GM10847 (cell line): ENCODE data around the gene XIRP1.

ENCODE experiments used
- POLR2A ChIP-seq: IDR thresholded peaks from 2 replicates; pipeline ENCODE4 v1.6.1; 2011; ENCODE audit not compliant: insufficient read length; ENCODE audit errors: extremely low read depth

XIRP1 gene

DNA sequence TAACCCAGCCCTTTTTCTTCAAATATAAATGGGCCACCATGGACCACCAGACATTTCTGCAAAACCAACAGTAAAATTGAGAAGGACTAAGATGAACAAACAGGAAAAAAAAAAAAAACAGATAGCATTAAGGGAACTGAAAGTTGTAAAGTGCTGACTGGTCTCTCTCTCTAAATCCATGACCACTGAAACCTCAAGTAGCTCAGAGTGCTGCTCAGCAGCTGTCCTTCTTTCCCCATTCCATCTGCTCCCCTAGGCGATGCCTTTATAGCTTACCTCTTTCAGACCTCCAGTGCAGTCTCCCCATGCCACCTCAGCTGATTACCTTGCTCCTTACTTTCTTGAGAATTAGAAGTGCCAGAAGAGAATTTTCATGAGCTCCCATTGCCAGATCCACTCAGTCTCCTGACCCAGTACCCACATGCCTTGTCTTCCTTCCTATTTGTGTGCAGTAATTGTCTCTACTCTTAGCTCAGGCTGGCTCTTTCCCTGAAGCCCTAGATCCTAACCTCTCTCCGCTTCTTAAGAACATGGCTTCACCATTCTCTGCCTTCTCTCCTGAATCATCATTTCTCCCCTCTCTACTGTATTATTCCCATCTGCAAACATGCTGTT, 23.9 kb upstream of the XIRP1 start:
- TF ChIP-seq POLR2A, result no peak

DNA sequence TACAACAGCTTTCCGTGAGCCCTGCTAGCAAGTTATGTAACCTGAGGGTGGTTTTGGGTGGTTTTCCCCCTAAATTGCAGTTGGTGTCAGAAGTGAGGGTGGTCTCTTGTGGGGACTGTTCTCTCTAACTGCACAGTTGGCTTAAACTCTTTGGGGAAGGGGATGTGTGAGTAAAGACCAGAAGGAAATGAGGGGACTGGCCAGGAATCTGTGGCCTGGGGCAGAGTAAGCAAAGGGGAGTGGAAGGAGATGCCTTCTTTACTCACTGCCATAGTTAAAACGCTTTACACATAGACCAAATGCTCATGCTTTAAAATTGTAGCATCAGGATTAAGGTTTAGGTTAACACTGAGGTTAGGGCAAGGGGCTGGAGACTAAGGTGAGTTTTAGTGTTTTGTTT, 21.2 kb upstream of the XIRP1 start:
- no peak for TF ChIP-seq POLR2A

DNA sequence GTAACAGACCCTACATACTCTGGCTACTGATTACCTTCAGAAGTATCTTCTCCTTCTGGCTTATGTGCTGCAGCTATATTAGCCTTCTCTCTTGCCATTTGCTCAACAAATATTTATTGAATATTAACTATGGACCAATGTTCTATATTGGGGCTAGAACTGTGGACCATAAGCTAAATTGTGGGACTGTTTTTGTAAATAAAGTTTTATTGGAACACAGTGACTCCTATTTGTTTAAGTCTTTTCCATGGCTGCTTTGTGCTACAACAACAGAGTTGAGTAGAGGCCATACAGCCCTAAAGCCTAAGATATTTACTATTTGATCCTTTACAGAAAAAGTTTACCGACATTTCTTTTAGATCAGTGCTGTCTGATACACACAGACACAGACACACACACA, 20.3 kb upstream of the XIRP1 start:
- TF ChIP-seq POLR2A, result no peak

DNA sequence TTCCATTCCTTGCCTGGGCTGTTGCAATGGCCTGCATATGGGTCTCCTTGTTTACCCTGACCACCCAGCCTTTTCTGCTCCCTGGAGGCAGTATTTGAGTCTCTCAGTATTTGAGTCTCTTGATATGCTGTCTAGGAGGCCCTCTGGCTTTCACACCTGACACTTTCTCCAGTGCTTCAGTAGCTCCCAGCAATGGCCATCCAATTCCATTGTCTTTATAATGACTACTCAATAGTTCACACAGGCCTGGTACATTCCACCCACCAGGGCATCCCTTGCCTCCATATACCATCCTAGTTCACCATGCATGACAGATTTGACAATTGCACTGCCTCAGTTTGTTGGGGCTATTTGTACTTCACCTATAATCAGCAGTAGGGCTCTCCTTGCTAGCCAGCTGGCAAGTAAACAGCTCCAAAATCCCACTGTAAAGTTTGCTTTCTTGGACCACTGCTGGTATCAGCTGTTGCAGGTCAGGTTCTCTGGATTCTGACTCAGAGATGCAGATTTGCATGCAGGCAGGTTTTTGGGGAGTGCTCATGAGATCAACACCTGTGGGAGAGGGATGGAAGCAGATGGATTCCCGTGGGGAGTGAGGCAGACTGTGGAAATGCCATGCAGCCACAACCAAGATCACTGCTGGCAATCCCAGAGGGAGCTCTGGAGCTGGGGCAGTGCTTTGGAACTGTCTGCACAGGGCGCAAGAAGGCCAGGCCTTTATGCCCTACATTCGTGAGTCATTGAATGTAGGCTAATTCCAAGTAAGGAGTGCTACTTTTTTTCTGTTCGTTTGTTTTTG, 19.1 kb upstream of the XIRP1 start:
- TF ChIP-seq POLR2A, result no peak

DNA sequence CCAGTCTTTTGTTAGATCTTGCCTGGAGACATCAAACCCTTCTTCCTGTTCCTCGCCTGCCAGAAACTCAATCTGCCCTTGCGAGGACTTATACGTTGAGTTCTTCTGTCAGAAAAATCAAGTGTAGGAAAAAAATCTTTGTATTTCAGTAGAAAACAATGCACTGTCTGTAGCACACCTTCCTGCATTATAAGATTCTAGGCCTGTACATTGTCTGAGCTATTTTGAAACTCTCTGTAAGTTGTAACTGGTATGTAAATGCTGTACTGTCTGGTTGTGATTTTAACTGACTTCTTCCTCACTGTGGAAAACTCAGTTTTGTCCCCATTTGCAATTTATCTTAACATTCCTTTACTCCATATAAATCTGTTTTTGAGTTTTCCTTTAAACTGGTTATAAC, 17.7 kb upstream of the XIRP1 start:
- TF ChIP-seq POLR2A, result no peak

DNA sequence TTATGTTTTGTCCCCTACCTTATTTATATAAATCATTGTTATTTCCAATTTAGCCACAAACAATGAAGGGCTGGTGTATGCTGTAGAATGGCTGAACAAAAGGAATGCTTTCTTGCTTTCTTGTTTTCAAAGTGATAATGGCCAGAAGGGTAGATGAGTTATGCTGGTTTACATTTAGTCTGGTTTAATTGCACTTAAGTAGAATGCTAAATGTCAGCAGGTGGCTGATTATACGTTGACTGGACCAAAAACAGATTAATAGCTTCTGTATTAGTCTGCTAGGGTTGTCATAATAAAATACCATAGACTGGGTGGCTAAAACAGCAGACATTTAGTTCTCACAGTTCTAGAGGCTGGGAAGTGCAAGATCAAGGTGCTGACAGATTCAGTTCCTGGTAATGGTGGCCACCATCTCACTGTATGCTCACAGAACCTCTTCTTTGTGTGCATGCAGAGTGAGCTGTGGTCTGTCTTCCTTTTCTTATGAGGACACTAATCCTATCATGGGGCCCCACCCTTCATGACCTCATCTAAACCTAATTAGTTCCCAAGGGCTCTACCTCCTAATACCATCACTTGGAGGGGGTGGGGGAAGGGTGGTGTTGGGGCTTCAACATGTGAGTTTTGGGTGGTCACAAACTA, 17.1 kb upstream of the XIRP1 start:
- no peak for TF ChIP-seq POLR2A

DNA sequence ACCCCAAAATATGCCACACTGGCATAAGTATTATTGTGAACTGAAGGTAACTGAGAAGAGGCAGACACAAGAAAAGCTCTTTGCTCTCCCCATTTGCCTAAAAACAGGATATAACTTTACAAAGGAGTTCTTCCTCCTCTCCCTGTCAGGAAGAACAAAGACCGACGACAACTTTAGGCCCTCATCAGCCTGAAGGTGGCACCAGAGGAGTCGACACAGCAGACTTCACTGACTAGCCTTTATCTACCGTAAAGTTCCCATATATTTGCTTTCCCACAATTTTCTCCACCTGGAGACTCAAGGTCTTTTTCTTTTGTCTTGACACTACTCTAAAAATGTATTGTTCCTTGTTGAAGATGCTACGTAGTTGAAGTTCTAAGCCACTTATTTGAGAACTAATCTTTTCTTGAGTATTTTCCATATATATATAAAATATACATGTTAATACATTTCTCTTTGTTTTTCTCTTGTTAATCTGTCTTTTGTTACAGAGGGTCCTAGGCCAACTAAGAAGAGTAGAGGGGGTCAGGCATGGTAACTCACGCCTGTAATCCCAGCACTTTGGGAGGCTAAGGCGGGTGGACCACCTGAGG, 16.2 kb upstream of the XIRP1 start:
- no peak for TF ChIP-seq POLR2A

DNA sequence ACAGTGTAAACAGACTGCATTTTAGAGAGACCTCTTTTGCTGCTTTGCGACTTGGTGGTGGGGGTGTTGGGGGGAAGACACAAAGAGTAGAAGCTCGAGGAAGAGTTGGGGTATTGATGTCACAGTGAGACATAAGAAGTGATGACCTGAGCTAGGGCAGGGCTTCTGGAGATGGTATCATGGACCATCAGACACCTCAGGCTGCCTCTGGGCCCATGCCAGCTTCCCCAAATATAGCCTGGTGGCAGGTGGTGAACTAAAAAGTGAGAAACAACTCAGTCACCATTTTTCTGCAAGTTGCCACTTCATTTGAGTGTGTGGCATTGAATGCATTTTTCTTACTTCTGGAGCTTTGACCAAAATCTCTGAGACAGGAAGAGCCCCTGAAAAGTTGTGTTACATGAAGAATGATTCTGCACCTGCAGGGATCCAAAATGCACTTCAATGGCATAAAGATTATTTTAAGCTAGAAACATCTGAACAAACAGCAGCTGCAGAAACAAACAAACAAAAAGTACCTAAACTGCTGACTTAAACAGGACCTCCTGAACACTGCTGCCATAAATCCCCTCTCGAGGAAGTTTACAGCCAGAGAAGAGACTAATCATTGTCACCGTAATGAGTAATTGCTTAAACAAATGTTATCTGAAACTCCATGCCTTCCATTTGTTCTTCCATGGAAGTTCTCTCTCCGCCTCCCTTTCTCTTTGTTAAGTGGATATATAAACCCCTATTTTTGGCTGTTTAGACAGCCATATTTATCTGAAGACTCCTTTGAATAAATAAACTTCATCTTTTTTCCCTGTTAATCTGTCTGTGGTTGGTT, 15.2 kb upstream of the XIRP1 start:
- no peak for TF ChIP-seq POLR2A

DNA sequence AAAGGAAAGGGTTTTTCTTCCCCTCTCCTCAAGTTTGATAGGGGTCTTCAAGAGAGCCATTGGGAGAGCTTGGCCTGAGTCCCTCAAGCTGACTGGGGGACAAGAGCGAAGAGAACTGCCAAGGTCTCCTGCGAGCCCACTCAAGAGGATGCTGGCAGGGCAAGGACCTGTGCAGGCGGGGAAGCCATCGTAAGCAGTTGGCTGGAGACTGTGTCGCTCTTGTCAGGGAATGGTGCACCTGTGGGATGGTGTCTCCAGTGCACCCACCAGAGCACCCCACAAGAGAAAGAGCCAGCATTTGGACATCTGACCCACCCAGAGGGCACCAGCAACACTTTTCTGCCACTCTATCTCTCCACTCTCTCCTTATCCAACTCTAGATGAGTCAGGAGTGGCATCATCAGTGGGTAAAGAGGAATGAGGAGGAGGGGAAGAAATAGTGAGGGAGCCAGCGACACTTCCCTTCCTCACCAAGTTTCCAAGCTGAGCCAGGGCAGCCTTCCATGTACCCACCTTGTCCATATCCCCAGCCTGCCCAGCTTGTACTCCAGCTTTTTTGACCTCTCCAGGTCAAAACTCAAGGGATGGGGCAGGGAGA, 13.6 kb upstream of the XIRP1 start:
- TF ChIP-seq POLR2A, result no peak

DNA sequence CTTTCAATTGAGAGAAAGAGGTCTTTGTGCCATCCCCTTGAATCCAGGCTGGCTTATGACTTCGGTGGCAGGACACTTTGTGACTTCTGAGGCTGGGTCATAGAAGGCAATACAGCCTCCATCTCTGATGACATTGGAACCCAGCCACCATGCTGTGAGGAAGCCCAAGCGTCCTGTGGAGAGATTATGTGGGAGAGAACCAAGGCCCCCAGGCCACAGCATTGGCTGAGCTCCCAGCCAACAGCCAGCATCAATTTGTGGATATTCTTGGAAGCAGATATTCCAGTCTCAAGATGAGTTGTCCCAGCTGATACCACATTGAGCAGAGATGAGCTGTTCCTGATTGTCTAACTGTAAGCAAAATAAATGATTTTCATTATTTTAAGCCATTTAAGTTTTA, 12.7 kb upstream of the XIRP1 start:
- no peak for TF ChIP-seq POLR2A

DNA sequence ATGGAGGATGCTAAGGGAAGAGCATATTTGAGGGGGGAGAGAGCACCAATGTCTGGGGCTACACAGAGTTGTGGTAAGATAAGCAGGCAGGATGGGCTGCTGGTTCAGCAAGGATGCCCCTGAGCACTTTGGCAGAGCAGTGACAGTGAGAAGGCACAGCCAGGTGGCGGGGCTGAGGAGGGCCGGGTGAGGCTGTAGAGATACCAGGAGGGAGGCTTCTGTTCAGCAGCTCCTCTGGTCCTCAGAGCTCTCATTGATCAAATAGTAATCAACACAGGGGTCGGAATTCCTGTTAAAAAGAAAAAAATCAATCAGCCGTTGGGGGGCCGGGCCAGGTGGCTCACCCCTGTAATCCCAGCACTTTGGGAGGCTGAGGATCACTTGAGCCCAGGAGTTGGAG, 11.5 kb upstream of the XIRP1 start:
- TF ChIP-seq POLR2A, result no peak

DNA sequence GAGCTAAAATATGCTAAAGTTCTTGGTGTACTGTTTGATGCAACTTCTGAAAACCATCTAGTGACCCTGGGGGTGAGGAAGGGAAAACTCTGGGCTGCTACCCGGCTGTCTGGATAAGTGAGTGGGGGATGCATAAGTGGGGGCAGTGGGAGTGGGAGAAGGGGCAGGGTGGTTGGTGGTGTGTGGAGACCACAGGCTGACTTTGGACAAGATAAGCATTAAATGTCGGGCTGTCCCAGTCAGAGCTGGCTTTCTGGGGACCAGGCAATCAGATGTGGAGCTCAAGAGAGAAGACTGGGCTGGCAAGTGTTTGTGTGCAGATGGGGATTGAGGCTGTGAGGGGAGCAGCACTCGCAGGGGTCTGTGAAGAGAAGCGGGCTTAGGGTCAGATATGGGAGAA, 11.0 kb upstream of the XIRP1 start:
- no peak for TF ChIP-seq POLR2A

DNA sequence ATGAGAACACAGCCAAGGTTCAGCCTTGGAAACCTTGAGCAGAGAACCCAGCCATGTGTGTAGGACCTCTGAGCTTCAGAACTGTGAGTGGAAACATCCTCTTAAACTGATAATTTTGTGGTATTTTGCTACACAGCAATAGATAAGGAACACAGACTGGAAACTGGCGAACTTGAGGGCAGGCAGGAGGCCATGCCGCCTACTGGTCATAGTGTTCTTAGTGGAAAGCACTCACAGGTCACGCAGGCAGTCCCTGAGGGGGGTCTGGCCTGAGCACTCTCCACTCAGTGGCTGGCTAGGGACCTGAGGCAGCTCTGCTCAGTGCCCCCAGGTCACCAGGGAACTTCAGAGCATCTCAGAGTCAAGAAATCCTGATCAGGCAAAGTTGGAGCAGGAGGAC, 9.7 kb upstream of the XIRP1 start:
- TF ChIP-seq POLR2A, result no peak

DNA sequence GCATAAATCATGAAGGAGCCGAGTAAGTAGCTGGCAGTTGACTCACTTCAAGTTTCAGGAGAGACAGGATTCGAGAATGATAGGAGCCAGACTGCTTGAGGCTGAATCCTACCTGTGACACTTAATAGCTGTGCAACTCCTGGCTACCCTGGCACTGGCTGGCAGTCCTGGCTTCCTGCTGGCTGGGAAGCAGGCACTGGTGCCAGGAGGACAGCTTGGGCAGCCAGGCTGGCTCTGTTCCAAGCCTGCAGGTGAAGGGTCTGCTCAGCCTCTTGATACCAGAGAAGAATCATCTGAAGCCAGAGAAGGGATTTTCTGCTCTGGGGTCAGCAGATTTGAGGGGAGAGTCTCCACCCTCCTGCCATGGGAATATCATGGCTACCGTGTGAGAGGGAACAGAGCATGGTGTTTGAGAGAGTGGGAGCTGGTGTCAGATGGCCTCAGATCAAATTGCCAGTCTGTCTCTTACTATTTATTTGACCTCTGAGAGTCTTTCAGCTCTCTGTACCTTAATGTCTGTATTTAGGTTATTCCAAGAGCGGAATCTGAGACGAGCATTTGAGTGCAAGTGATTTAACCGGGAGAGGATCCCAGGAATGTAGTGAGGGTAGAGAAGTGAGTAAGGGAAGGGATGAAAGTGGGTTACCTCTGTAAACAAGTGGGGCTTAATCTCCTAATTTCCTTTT, 4.4 kb upstream of the XIRP1 start:
- no peak for TF ChIP-seq POLR2A
